Left colon (tissue), 2 donors: ENCODE data around the gene MAB21L4. TPM values are rescaled to one million over a fixed set of nuclear protein-coding genes. Genes with fewer than 3 reads are reported as not detected.

Experiments
- ATAC-seq: fragments of 200-7000 bp; cut with Tn5 transposase; one replicate; pipeline ENCODE4 v1.9.1; 2020; ENCODE audit warnings: mild to moderate bottlenecking, moderate library complexity
- DNase-seq, 2 donors: peaks; one replicate each; pipeline ENCODE4 v3.0.0-alpha.2; 2020
- intact Hi-C, 2 donors: fragments of 100-400 bp; cut with DNase I in 1 of 2; cut with micrococcal nuclease in 1 of 2; formaldehyde crosslinking; loops; one replicate each; pipeline versions ENCODE4 v1.11.2 to v1.14.0; 2022; cut with DNase I, micrococcal nuclease
- total RNA-seq, 2 donors: library from RNA; stranded (reverse); fragmentation: NEBNext Ultra II Directional; extraction: Animal tissue kit (Norgen Biotek cat#: 25700); gene quantifications; one replicate each; pipeline ENCODE4 v1.2.1, GENCODE V29; 2021
- donor health status: DM: no; HTN: no; CAD: no.
- donor health status: DM: yes; HTN: yes; CAD: no.

The MAB21L4 gene
- total RNA-seq, 2 donors from 2014 or later = 4.5 to 11.8 TPM

- no peak for ATAC-seq
- intact Hi-C loops = no loop called here
- peak in 1 of 2 donors; percentile 3 for DNase-seq
These were observed 19.8 kb upstream of the MAB21L4 start for GRCh38 chr2:240915526-240916341.

GRCh38 chr2:240914645-240915525 is 18.9 kb upstream of the MAB21L4 start:
- no peak for DNase-seq
- intact Hi-C loops = no loop called here

GRCh38 chr2:240913810-240914644 is 18.1 kb upstream of the MAB21L4 start:
- ATAC-seq (peak; percentile 57), DNase-seq (peak in 1 of 2 donors; percentile 59)
- intact Hi-C loops = no loop called here

More at GRCh38 chr2:240914645-240915525, 18.9 kb upstream of the MAB21L4 start:
- ATAC-seq = no peak

GRCh38 chr2:240912878-240913809 is 17.2 kb upstream of the MAB21L4 start:
- intact Hi-C loops = no loop called here
- DNase-seq = no peak
- ATAC-seq = no peak

- intact Hi-C loops = no loop called here
- no peak for ATAC-seq
- no peak for DNase-seq
These were observed 15.8 kb upstream of the MAB21L4 start for GRCh38 chr2:240911641-240912265.

GRCh38 chr2:240909216-240909974 is 13.4 kb upstream of the MAB21L4 start:
- no peak for DNase-seq

GRCh38 chr2:240906911-240907590 is 11.1 kb upstream of the MAB21L4 start:
- no peak for ATAC-seq
- intact Hi-C loops = no loop called here

More at GRCh38 chr2:240909216-240909974, 13.4 kb upstream of the MAB21L4 start:
- intact Hi-C loops = no loop called here
- no peak for ATAC-seq

GRCh38 chr2:240906141-240906910 is 10.4 kb upstream of the MAB21L4 start, which contains the start of gene CROCC2:
CROCC2 (plus strand) TSS chr2:240906336; CDS start chr2:240906514, 178 bp downstream.
- DNase-seq (no peak), ATAC-seq (peak; percentile 21)
- intact Hi-C loops = no loop called here

More at GRCh38 chr2:240906911-240907590, 11.1 kb upstream of the MAB21L4 start:
- no peak for DNase-seq

- peak; percentile 55 for ATAC-seq
- intact Hi-C loops = no loop called here
These were observed 9.3 kb upstream of the MAB21L4 start for GRCh38 chr2:240905176-240905781.

GRCh38 chr2:240904216-240905175 is 8.5 kb upstream of the MAB21L4 start:
- no peak for ATAC-seq
- intact Hi-C loops = no loop called here
- DNase-seq = peak in 1 of 2 donors; percentile 20

More at GRCh38 chr2:240905176-240905781, 9.3 kb upstream of the MAB21L4 start:
- DNase-seq = no peak

GRCh38 chr2:240903191-240904060 is 7.5 kb upstream of the MAB21L4 start:
- DNase-seq = peak in 1 of 2 donors; percentile 18
- no peak for ATAC-seq
- intact Hi-C loops = no loop called here

GRCh38 chr2:240902615-240903041 is 6.7 kb upstream of the MAB21L4 start:
- intact Hi-C loops = no loop called here
- ATAC-seq = peak; percentile 26
- no peak for DNase-seq
